GM21529 (cell line): ENCODE results near the gene RASA3.
"Not testable (repeated sequence)": the region's sequence is repeated elsewhere in the genome, so short reads cannot be mapped to it uniquely, and the experiment has no call there.

ENCODE experiments used
- ATAC-seq: cut with Tn5 transposase; IDR thresholded peaks from one replicate; pipeline ENCODE4 v1.9.1; 2021; ENCODE audit not compliant: unreplicated experiment

Gene RASA3

DNA sequence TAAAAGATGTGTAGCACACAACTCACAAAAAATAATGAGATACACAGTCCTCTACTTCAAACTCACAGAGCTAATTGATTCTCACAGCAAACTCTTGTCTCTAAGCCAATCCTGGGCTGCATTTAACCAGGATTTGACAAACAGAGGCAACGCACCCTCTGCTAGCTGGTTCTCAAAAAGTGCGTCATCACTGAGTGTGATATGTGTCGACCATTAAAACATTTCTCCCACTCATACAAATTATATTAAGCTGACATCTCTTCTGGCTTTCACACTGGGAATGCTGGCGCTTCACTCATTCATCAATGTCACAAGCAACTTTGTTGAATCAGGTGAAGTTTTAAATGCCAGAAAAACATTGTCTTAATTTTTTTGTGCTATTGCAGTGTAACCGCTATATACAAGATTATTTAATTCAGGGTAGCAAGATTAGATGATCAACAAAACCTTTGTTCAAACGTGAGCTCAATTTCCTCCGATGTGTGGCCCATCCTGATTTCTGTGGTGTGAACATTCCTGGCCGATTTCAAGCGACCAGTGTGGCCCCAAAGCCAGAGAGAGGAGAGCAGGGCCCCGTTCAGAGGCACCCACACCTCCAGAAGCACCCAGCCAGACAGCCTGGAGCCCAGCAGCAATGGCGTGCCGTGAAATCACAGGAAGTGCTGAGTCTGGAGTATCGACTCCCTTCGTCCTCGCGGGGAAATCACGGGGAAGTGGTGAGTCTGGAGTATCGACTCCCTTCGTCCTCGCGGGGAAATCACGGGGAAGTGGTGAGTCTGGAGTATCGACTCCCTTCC is 49.4 kb downstream of the RASA3 start:
- no peak for ATAC-seq

DNA sequence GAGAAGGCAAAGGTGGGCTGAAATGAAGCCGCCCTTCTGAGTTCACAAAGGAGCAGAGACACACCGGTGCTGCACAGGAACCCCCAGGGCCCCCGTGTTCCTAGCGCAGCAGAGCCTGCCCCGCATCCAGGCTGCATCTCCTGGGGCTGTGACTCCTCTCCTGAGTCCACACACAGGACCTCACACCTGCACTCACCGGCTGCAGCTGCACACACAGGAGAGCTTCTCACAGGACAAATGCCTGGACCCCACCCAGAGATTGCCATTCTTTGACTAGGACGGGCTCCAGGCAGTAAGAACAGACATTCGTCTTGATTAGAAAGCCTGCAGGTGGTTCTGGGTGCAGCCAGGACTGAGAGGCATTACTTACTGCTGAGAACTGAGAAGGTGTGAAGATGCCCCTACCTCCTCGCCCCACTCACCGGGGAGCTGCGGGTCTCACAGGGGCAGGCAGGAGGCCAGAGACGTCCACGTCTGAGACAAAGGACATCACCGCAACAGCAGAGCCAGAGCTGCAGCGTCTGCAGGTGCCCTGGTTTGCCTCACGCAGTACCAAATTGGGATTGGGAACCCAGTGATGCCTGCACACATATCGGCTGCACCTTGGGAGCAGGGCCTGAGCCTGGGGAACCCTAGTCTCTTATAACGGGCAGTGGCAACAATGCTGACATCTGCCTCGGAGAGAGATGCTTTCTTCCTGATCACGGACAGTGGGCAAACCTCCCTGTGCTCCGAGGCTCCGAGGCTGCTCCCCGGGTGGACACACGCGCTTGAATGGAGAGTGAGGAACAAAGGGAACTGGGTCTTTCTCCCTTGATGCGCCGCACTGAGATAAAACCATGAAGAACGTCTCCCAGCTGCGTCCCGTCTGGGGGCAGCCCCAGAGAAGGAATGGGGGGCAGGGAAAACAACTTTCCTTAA is 50.4 kb downstream of the RASA3 start:
- no peak for ATAC-seq

DNA sequence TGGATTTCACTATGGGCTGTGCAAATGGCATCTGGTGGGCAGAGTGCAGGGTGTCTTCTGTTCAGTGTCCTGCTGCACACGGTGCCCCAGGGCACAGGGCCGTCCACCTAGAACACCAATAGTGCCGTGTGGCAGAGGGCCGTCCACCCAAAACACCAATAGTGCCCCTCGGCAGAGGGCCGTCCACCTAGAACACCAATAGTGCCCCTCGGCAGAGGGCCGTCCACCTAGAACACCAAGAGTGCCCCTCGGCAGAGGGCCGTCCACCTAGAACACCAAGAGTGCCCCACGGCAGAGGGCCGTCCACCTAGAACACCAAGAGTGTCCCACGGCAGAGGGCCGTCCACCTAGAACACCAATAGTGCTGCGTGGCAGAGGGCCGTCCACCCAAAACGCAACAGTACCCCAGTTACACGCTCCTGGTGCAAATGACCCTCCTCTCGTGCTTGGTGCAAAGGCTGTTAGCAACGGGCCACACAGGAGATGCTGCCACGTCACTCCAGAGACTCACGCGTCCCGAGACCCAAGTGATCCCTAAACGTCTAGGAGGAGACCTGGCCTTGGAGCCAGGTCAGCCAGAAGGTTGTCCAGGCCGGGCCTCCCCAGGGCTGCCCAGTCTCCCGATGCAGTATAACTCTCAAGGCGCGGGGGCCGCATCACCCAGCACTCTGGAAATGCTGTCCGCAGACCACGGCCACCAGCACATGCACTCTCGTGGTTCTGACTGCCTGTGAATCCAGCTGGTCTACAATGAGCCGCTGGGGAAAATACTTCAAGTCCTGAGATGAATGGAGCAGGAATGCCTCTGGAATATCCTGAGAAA is 51.5 kb downstream of the RASA3 start:
- no peak for ATAC-seq

DNA sequence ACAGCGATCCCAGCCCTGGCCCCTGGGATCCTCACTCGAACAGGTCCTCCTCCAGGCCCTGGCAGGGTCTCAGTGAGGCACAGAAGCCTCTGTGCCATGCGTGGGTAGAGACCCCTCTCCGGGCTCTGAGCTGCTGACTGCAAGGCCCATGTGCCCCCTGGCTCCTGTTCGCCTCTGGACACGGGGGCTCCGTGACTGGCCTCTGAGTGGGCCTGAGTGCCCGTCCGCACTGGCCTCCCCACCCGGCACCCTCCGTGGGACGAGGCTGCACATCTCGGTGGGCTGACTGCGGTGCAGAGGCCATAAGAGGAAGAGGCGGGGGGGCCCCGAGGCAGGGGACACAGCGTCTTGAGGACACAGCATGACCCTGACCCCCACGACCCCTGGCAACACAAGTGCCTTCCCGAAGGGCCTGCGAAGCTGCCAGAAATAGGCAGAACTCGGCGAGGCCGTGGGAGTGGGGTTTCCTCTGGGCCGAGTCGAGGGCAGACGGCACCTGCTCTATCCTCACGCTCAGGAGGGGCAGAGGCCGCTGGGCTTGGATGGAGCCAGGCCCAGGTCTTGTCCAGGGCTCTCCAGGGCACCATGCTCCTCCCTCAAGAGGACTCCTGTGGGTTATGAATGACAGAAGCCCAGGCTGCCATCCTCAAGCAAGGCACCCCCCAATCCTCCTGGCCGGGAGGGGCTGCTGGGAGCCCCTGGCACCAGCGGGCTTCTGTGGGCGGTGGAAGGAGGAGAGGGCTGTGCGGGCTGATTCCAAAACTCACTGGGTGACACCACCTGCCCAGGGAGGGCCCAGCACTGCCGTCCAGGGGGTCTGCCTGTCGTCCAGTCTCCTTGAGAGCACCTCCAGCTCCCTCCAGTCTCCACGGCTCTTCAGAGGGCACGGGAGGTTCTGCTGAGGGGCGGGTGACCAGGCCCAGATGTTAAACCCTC is 52.6 kb downstream of the RASA3 start:
- ATAC-seq, result no peak

DNA sequence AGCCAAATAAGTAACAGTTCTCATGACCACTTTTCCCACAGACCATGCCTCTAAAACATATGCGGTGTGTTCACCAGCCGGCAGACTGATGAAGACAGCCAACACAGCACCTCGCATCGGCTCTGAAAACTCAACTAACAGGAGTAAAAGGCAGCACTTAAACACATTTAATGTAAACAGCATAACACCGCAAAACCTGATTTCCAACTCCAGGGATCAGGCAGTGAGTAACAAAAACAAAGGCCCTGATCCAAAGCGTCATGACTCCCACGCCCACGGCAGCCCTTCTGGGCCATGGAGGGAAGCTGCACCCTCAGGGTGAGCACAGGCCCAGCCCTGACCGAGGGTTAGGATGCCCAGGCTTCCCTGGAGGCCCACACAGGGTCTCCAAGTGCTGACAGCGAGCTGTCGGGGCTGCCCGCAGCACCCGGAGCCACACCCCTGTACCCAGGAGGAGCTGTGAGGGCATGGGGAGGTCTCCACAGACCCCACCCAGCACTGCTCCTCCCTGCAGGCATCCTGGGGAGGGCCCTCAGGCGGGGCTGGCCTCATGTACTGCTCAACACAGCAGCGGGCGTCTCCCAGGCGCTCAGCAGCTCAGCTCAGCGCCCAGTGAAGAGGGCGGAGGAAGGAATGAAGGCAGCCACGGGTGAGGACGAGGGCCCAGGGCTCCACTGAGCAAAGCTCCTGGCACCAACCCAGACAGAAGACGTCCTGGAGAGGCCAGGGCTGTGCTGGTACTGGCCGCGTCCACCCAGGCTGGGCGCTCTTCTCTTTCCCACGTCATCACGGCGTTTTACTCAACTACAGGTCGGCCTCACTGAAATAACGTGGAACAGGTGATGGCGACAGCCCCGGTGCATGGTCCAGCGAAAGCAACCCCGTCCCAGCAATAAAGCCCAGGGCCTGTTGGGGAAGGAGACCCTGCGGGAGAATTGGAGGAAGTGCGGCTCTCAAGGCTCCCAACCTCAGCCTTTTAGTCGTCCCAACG is 53.7 kb downstream of the RASA3 start:
- ATAC-seq, result no peak

DNA sequence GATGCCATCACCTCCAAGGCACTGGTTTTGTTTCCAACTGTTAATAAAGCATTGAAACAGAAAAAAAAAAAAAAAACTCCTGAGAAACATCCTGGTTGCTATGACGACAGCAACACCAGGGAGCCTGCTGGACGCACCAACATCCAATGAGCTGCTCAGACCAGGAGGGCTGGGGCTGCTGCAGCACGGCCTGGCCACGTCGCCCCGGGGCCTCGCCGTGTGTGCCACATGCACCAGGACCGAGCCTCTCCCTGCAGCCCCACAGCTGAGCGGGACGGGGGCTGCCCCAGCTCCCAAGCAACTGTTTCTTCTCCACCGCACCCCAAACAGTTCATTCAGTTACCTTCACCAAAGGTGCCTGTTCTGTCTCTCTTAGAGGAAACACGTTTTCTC is 54.5 kb downstream of the RASA3 start:
- ATAC-seq, result no peak

DNA sequence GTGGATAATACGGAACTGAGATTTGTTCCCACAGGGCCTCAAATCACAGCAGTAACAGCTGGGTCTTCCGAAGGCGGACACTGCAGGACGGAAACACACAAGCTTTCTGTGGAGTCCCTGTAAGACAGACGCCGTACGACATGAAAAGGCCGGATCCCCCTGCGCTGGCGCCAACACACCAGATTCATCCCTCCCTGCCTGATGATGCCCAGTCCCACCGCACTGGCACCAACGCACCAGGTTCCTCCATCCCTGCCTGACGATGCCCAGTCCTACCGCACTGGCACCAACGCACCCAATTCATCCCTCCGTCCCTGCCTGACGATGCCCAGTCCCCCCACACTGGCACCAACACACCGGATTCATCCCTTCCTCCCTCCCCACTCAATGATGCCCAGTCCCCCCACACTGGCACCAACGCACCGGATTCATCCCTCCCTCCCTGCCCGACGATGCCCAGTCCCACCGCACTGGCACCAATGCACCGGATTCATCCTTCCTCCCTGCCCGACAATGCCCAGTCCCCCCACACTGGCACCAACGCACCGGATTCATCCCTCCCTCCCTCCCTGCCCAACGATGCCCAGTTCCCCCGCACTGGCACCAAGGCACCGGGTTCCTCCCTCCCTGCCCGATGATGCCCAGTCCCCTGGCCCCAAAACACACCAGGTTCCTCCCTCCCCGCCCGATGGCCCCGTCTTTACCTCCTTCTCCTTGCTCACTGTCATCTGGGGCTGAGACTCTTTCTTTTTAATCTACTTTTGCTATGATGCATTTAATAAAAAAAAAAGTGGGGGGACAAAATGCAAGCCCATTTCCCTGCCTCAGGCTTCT is 55.1 kb downstream of the RASA3 start:
- ATAC-seq, result no peak

DNA sequence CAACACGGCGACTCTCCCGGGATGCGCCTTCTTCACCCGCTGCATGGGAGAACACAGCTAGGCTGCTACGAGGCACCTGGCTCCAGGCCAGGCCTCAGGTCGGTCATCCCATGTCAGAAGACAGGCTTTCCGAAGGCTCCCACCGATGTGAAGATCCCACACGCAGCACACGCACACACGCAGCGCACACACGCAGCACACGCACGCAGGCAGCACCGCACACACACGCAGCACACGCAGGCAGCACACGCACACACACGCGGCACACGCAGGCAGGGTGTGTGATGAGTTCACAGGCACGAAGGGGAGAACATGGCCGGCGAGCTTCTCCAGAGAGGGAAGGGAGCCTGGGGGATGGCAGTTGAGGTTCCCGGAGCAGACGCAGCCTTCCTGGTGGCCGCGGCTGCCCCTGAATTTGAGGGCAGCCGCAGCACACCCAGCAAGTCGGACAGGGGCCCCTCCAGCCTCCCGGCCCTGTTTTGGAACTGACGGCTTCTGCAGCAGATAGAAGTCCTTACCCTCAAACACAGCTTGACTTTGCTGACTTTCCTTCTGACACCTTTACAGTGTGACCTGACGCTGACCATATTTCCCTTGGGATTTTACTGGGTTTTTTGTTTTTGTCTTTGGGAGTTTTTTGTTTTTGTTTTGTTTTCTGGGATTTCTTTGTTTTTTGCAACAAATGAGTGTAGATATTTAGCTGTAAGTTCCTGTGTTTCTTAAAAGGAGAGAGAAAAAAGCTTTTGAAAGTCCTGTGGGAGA is 55.9 kb downstream of the RASA3 start:
- ATAC-seq, result no peak

DNA sequence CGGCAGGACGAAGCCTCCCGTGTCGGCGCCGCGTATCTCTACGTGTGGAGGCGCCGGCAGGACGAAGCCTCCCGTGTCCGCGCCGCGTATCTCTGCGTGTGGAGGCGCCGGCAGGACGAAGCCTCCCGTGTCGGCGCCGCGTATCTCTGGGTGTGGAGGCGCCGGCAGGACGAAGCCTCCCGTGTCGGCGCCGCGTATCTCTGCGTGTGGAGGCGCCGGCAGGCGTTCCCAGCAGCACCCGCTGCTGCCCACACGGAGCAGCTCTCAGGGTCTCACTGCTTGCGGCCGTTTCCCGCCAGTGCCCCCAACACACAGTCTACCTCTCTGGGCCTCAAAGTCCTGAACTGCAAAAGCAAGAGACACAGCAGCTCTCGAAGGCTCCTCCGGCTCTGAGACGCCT is 56.6 kb downstream of the RASA3 start:
- not testable (repeated sequence) for ATAC-seq

DNA sequence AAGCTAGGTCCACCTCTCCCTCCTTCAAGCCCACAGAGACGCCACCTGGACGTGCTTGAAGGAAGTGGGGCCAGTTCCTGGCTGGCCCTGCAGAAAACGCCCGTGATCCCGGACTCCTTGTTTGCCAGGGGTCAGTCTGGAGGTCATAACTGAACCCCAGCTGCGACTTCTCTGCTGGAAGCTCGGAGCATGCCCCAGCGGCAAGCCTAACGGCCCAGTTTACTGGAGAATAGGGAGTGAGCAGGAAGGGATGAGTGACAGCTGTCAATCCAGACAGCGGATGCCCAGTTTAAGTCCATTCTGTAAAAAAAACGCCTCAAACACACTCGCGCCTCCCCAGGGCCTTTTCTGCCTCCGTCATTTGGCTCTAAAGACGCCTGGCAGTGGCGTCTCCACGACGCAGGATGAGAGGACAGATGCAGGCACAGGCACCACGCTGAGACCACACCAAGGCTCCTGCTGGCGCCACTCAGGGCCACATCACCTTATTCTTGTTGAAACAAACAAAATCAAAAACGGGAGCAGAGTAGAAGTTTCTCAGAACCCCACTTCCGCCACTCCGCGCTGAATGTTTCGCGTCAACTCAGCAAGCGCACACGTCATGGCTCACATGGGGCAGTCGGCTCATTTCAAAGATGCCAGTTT is 57.6 kb downstream of the RASA3 start:
- no peak for ATAC-seq

DNA sequence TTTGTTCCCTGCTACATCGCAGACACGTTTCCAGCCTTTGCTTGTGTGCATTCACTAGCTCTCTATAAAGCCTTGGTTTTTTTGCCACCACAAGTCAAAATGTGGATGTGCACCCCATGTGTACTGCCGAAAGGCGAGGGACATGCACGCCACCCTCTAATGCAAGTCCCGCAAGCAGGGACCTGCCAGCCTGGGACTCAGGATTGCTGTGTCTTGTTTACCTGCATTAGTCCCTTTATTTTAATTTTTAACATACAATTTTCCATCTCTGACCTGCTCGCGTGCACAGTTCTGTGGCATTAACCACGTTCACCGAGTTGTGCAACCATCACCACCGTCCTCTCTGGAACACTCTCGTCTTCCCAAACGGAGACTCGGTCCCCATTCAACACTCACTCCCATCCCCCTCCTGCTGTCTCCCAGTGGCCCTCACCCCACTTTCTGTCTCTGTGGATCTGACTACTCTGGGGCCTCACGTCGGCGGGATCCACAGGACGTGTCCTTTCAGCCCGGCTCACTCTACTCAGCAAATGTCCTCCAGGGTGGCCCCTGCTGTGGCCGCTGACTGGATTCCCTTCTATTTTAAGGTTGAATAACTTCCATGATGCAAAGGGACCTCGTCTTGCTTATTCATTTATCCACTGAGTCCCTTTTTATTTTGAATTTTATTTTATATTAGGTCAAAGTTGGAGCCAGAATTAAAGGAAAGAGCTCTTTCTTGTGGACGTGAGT is 58.4 kb downstream of the RASA3 start:
- no peak for ATAC-seq

DNA sequence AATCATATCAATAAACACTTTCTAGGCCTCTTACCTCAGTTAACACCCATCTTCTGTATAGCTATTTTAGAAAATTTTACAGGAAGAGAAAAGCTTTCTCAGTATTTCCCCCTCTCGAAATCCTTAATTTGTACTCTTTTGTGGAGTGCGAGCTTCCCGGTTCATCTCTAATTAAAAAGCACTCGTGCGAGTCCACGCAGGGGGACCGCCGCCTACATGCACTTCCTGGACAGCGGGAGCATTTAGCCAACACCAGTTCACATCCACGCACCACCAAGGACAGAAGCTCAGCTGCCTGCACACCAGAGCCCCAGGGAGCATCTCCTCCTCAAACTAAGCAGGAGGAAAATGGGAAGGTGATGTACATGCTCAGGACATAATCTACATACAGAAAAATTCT is 60.0 kb downstream of the RASA3 start:
- ATAC-seq, result no peak

DNA sequence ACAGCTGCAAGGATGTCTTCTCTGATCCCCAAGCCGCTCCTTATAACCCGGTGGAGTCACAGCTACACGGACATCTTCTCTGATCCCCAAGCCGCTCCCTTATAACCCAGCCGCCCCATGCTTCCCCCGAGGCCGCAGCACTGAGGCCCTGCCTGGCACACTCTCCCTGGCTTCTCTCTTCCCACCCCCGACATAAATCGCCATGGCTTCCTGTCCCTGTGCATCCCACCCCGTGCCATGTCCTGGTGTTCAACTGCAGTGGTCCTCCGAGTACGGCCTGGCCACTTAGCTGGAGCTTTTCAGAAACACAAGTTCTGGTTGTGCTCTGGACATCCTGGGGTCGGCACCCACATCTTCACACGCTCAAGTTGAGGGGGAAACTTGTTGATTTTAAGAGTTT is 60.4 kb downstream of the RASA3 start:
- ATAC-seq, result no peak

DNA sequence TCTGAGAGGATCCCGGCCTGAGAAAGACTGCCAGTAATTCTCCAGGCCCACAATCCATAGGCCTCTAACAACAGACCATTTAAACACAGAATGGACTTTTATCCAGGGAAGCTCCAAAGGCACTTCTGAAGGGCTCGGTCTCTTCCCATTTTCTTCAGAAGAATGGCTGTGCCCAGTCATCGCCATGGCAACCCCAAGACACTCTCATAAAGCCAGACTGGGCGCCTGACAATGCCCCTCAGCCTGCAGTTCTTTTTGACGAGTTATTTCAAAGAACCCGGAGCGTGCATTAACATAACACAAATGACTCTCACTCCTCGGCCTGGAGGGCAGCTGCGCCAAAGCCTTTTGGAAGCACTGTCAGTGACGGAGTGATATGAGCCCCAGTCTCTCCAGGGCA is 61.0 kb downstream of the RASA3 start:
- no peak for ATAC-seq

DNA sequence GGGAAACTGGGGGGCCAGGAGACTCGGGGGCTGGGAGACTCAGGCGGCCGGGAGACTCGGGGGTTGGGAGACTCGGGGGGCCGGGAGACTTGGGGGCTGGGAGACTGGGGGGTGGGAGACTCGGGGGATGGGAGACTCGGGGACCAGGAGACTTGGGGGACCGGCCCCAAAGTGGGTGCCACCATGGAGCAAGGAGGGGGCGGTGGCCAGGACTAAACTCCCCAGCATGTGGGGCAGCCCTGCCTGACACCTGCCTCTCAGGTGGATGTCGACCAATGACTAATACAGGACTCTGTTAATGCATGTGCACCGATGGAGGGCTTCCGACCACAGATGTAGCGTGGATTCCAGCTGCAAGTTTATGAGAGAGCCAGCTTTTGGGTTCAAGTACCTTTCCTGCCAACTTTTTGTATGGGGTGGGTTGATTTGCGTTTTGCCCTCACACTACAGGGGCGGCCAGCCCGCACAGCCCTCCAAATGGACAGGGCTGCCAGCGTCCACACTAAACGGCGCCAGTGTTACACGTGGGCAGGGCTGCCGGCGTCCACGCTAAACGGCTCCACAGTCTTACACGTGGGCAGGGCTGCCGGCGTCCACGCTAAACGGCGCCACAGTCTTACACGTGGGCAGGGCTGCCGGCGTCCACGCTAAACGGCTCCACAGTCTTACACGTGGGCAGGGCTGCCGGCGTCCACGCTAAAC is 62.2 kb downstream of the RASA3 start:
- ATAC-seq, result no peak
